B cell (primary cell): ENCODE measurements around the gene SLC19A1.

Source experiments
- EZH2 ChIP-seq: IDR thresholded peaks from 2 replicates; pipeline ENCODE4 v1.6.1; 2012; ENCODE audit warnings: borderline replicate concordance, low read depth, mild to moderate bottlenecking, moderate library complexity, low read length; ENCODE audit not compliant: insufficient read depth, poor library complexity, severe bottlenecking
- TF ChIP-seq, protein P1 (sequence below): fragments of 200-600 bp; IDR thresholded peaks from one replicate; pipeline ENCODE4 v1.8.0; 2022; ENCODE audit warnings: antibody characterized with exemption, mild to moderate bottlenecking

GRCh38 chr21:45513741-45514310 lies 28.4 kb downstream of the SLC19A1 start:
- TF ChIP-seq, protein P1, sequence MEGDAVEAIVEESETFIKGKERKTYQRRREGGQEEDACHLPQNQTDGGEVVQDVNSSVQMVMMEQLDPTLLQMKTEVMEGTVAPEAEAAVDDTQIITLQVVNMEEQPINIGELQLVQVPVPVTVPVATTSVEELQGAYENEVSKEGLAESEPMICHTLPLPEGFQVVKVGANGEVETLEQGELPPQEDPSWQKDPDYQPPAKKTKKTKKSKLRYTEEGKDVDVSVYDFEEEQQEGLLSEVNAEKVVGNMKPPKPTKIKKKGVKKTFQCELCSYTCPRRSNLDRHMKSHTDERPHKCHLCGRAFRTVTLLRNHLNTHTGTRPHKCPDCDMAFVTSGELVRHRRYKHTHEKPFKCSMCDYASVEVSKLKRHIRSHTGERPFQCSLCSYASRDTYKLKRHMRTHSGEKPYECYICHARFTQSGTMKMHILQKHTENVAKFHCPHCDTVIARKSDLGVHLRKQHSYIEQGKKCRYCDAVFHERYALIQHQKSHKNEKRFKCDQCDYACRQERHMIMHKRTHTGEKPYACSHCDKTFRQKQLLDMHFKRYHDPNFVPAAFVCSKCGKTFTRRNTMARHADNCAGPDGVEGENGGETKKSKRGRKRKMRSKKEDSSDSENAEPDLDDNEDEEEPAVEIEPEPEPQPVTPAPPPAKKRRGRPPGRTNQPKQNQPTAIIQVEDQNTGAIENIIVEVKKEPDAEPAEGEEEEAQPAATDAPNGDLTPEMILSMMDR = no peak
- TF ChIP-seq EZH2 = no peak
